Islet precursor cell (in vitro differentiated cells): ENCODE data around the gene COX7A2.

ENCODE experiments used
- DNase-seq: peaks from one replicate; pipeline ENCODE4 v3.0.0-alpha.2; 2018

Gene COX7A2

GRCh38 chr6:75268121-75268987 lies 24.8 kb upstream of the COX7A2 start:
- no peak for DNase-seq

- DNase-seq: no peak
Measured at GRCh38 chr6:75267461-75267860, 23.9 kb upstream of the COX7A2 start.

GRCh38 chr6:75266716-75267291 lies 23.2 kb upstream of the COX7A2 start:
- DNase-seq: no peak

GRCh38 chr6:75263401-75263750 lies 19.8 kb upstream of the COX7A2 start:
- DNase-seq: no peak

- DNase-seq: no peak
Measured at GRCh38 chr6:75262716-75263400, 19.3 kb upstream of the COX7A2 start.

GRCh38 chr6:75261299-75261698 lies 17.7 kb upstream of the COX7A2 start:
- no peak for DNase-seq

GRCh38 chr6:75257343-75258087 lies 13.9 kb upstream of the COX7A2 start:
- DNase-seq: no peak

- DNase-seq: no peak
Measured at GRCh38 chr6:75250552-75250951, 7.0 kb upstream of the COX7A2 start.

- no peak for DNase-seq
Measured at GRCh38 chr6:75249837-75250236, 6.2 kb upstream of the COX7A2 start.

- no peak for DNase-seq
Measured at GRCh38 chr6:75246386-75246785, 2.8 kb upstream of the COX7A2 start.

- DNase-seq: no peak
Measured at GRCh38 chr6:75244063-75244584, 523 bp upstream of the COX7A2 start.

- DNase-seq: no peak
Measured at GRCh38 chr6:75236630-75237029, 7.0 kb downstream of the COX7A2 start.

GRCh38 chr6:75235271-75235670 lies 8.3 kb downstream of the COX7A2 start:
- DNase-seq: no peak

GRCh38 chr6:75234126-75234865 lies 9.3 kb downstream of the COX7A2 start:
- DNase-seq: no peak

- no peak for DNase-seq
Measured at GRCh38 chr6:75233092-75233615, 10.4 kb downstream of the COX7A2 start.

GRCh38 chr6:75230484-75231325 lies 12.9 kb downstream of the COX7A2 start:
- no peak for DNase-seq

GRCh38 chr6:75224303-75224926 lies 19.2 kb downstream of the COX7A2 start:
- no peak for DNase-seq

- DNase-seq: no peak
Measured at GRCh38 chr6:75223428-75223827, 20.2 kb downstream of the COX7A2 start.

- no peak for DNase-seq
Measured at GRCh38 chr6:75222261-75222660, 21.3 kb downstream of the COX7A2 start.

GRCh38 chr6:75221116-75221515 lies 22.5 kb downstream of the COX7A2 start:
- no peak for DNase-seq

GRCh38 chr6:75220357-75220756 lies 23.2 kb downstream of the COX7A2 start:
- DNase-seq: no peak
